Measurements from ENCODE around the gene BCL11B. TPM values are rescaled to one million over a fixed set of nuclear protein-coding genes. Genes with fewer than 3 reads are reported as not detected.

The BCL11B gene
- total and polyA plus RNA-seq, 4 donors = 0.04 to 0.42 (median 0.16) TPM

- Histone ChIP-seq H3K36me3 (ENCODE audit: control insufficient read depth in 4 of 4, insufficient read depth in 3 of 4, low read depth in 1 of 4, low read length in 3 of 4) (no peaks in the 10 kb centered on the region), H3K9me3 (ENCODE audit: control insufficient read depth in 4 of 4, low read length in 3 of 4) (no peaks in the 10 kb centered on the region), H3K9ac (ENCODE audit: low read depth in 1 of 2, low read length in 2 of 2) (no peak overlapping the region), H3K27ac (ENCODE audit: low read depth in 1 of 2, low read length in 2 of 2) (no peak overlapping the region), H3K4me3 (ENCODE audit: low read depth in 1 of 3, low read length in 3 of 3) (no peak overlapping the region), H3K27me3 (ENCODE audit: control insufficient read depth in 4 of 4, insufficient read depth in 4 of 4, low read length in 3 of 4) (peaks cover 0 to 3% (median 1%) of the 10 kb centered on the region in 4 donors), H3K4me1 (ENCODE audit: control insufficient read depth in 4 of 4, insufficient read depth in 4 of 4, low read length in 3 of 4) (no peaks in the 10 kb centered on the region)
- DNase-seq (ENCODE audit: low spot score) = no peak
- 75% methylated on average over 16 of the region's 16 CpGs for WGBS
- TF ChIP-seq, protein P1, sequence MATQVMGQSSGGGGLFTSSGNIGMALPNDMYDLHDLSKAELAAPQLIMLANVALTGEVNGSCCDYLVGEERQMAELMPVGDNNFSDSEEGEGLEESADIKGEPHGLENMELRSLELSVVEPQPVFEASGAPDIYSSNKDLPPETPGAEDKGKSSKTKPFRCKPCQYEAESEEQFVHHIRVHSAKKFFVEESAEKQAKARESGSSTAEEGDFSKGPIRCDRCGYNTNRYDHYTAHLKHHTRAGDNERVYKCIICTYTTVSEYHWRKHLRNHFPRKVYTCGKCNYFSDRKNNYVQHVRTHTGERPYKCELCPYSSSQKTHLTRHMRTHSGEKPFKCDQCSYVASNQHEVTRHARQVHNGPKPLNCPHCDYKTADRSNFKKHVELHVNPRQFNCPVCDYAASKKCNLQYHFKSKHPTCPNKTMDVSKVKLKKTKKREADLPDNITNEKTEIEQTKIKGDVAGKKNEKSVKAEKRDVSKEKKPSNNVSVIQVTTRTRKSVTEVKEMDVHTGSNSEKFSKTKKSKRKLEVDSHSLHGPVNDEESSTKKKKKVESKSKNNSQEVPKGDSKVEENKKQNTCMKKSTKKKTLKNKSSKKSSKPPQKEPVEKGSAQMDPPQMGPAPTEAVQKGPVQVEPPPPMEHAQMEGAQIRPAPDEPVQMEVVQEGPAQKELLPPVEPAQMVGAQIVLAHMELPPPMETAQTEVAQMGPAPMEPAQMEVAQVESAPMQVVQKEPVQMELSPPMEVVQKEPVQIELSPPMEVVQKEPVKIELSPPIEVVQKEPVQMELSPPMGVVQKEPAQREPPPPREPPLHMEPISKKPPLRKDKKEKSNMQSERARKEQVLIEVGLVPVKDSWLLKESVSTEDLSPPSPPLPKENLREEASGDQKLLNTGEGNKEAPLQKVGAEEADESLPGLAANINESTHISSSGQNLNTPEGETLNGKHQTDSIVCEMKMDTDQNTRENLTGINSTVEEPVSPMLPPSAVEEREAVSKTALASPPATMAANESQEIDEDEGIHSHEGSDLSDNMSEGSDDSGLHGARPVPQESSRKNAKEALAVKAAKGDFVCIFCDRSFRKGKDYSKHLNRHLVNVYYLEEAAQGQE (IDR thresholded peaks at IDR 0.05) = no peak
- TF ChIP-seq FOXA1 (IDR thresholded peaks at IDR 0.05) (no peak), SP1 (IDR thresholded peaks at IDR 0.05) (no peak), GABPA (IDR thresholded peaks at IDR 0.05 in 1 of 2, conservative IDR thresholded peaks at IDR 0.05 in 1 of 2) (no peak), JUND (IDR thresholded peaks at IDR 0.05) (no peak), TAF1 (conservative IDR thresholded peaks at IDR 0.05) (no peak), EGR1 (IDR thresholded peaks at IDR 0.05; ENCODE audit: low read depth in 2 of 2) (no peak), YY1 (IDR thresholded peaks at IDR 0.05) (no peak), MAX (IDR thresholded peaks at IDR 0.05) (no peak), RXRA (IDR thresholded peaks at IDR 0.05) (no peak), FOXA2 (IDR thresholded peaks at IDR 0.05) (no peak), NR2F2 (IDR thresholded peaks at IDR 0.05) (no peak), RAD21 (IDR thresholded peaks at IDR 0.05) (no peak), CTCF (IDR thresholded peaks at IDR 0.05; ENCODE audit: low read depth, low read length, missing input control) (no peak), HNF4G (IDR thresholded peaks at IDR 0.05) (no peak)
- TF ChIP-seq, protein P2, sequence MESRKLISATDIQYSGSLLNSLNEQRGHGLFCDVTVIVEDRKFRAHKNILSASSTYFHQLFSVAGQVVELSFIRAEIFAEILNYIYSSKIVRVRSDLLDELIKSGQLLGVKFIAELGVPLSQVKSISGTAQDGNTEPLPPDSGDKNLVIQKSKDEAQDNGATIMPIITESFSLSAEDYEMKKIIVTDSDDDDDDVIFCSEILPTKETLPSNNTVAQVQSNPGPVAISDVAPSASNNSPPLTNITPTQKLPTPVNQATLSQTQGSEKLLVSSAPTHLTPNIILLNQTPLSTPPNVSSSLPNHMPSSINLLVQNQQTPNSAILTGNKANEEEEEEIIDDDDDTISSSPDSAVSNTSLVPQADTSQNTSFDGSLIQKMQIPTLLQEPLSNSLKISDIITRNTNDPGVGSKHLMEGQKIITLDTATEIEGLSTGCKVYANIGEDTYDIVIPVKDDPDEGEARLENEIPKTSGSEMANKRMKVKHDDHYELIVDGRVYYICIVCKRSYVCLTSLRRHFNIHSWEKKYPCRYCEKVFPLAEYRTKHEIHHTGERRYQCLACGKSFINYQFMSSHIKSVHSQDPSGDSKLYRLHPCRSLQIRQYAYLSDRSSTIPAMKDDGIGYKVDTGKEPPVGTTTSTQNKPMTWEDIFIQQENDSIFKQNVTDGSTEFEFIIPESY (IDR thresholded peaks at IDR 0.05) = no peak
- TF ChIP-seq, protein P3, sequence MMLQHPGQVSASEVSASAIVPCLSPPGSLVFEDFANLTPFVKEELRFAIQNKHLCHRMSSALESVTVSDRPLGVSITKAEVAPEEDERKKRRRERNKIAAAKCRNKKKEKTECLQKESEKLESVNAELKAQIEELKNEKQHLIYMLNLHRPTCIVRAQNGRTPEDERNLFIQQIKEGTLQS (IDR thresholded peaks at IDR 0.05) = no peak
Measured at GRCh38 chr14:99254328-99255009, 17.5 kb downstream of the BCL11B start.

Data from liver (tissue), 9 donors.